GM12878 (cell line): ENCODE data around the gene KRTAP26-1. TPM values are rescaled to one million over a fixed set of nuclear protein-coding genes. Genes with fewer than 3 reads are reported as not detected.

Source experiments
- ATAC-seq: fragments of 200-7000 bp; cut with Tn5 transposase; 3 replicates; pipeline ENCODE4 v1.9.1; 2020; ENCODE audit warnings: mild to moderate bottlenecking, moderate library complexity
- BruUV-seq: library from RNA; stranded (reverse); fragments of 400-500 nt; replicated peaks from 2 replicates; lab custom pipeline; 2021; lab: Mats Ljungman, UMichigan
- CTCF ChIA-PET: fragments of 300-600 bp; sonication (Branson Sonifier 250); formaldehyde crosslinking; extraction: SDS; loops from one replicate; lab custom pipeline; 2021; ENCODE audit warnings: inconsistent platforms; lab: Yijun Ruan, JAX
- POLR2A ChIA-PET: fragments of 350-600 bp; formaldehyde crosslinking; extraction: SDS; loops from one replicate; lab custom pipeline; 2021; ENCODE audit warnings: inconsistent platforms; lab: Charles Lee
- RAD21 ChIA-PET: fragments of 300-600 bp; sonication (Branson Sonifier 250); formaldehyde crosslinking; loops from one replicate; lab custom pipeline; 2023; ENCODE audit warnings: antibody characterized with exemption; ENCODE audit not compliant: unreplicated experiment; lab: Charles Lee
- SMC1A ChIA-PET: fragments of 300-600 bp; sonication (Branson Sonifier 250); formaldehyde crosslinking; loops from one replicate; lab custom pipeline; 2023; ENCODE audit not compliant: unreplicated experiment, uncharacterized antibody; lab: Charles Lee
- DNase-seq: peaks from one replicate; pipeline ENCODE4 v3.0.0-alpha.2; 2011; ENCODE audit warnings: low read depth, low spot score
- FAIRE-seq: peaks from 3 replicates; lab custom pipeline; 2011; peaks lifted over from hg19 to GRCh38; lab: Jason Lieb, UNC
- H2AFZ ChIP-seq: 2 replicates; pipeline ENCODE4 v1.6.0; 2011; ENCODE audit warnings: low read depth, low read length, control low read depth; ENCODE audit not compliant: control insufficient read depth
- H3K27ac ChIP-seq: 2 replicates; pipeline ENCODE4 v1.5.1; 2011; ENCODE audit warnings: control low read depth; ENCODE audit not compliant: control insufficient read depth, insufficient read depth
- H3K27me3 ChIP-seq, 2 experiments: replicated peaks in 1 of 2; 2 replicates each; pipeline versions ENCODE4 v1.6.0 to v1.6.1; 2011; ENCODE audit warnings: low read length in 1 of 2; ENCODE audit not compliant: control insufficient read depth in 2 of 2, insufficient read depth in 2 of 2
- H3K36me3 ChIP-seq, 2 experiments: 2 replicates each; pipeline ENCODE4 v1.5.1; 2011; ENCODE audit warnings: low read length in 1 of 2; ENCODE audit not compliant: control insufficient read depth in 2 of 2, insufficient read depth in 2 of 2
- H3K4me1 ChIP-seq: 2 replicates; pipeline ENCODE4 v1.6.1; 2011; ENCODE audit warnings: mild to moderate bottlenecking, low read length, moderate library complexity, mixed read lengths; ENCODE audit not compliant: control insufficient read depth, insufficient read depth
- H3K4me2 ChIP-seq: 2 replicates; pipeline ENCODE4 v1.6.0; 2011; ENCODE audit warnings: control low read depth; ENCODE audit not compliant: control insufficient read depth, insufficient read depth
- H3K4me3 ChIP-seq: fragments of 200-600 bp; sonication (generic); 2 replicates; pipeline ENCODE4 v1.5.1; 2016
- H3K79me2 ChIP-seq: 2 replicates; pipeline ENCODE4 v1.6.0; 2011; ENCODE audit warnings: low read length; ENCODE audit not compliant: control insufficient read depth, insufficient read depth
- H3K9ac ChIP-seq: 2 replicates; pipeline ENCODE4 v1.8.0; 2011; ENCODE audit warnings: low read length, control low read depth, mixed read lengths; ENCODE audit not compliant: control insufficient read depth, insufficient read depth
- H3K9me3 ChIP-seq: replicated peaks from 3 replicates; pipeline ENCODE4 v1.5.1; 2011; ENCODE audit warnings: mild to moderate bottlenecking, low read length; ENCODE audit not compliant: control insufficient read depth, insufficient read depth
- H4K20me1 ChIP-seq: 2 replicates; pipeline ENCODE4 v1.6.0; 2011; ENCODE audit not compliant: control insufficient read depth, insufficient read depth
- ATF7 ChIP-seq: fragments of 450-650 bp; IDR thresholded peaks from 2 replicates; pipeline ENCODE4 v1.6.1; 2016; ENCODE audit warnings: low read depth, mild to moderate bottlenecking
- BMI1 ChIP-seq: fragments of 450-650 bp; IDR thresholded peaks from 2 replicates; pipeline ENCODE4 v1.6.1; 2016; ENCODE audit warnings: mild to moderate bottlenecking, moderate library complexity, borderline replicate concordance
- ESRRA ChIP-seq: IDR thresholded peaks from 2 replicates; pipeline ENCODE4 v1.6.1; 2012; ENCODE audit warnings: mild to moderate bottlenecking, low read length, improper control_type of control experiment
- KAT2A ChIP-seq: conservative IDR thresholded peaks from 2 replicates; pipeline ENCODE4 v1.6.1; 2011; ENCODE audit warnings: low read depth, low read length; ENCODE audit not compliant: control insufficient read depth
- MYB ChIP-seq: fragments of 150-350 bp; IDR thresholded peaks from 2 replicates; pipeline ENCODE4 v1.6.1; 2014; ENCODE audit warnings: mild to moderate bottlenecking, low read depth, low read length, borderline replicate concordance
- NFXL1 ChIP-seq: fragments of 450-650 bp; IDR thresholded peaks from 2 replicates; pipeline ENCODE4 v1.6.1; 2017; ENCODE audit warnings: antibody characterized with exemption, mild to moderate bottlenecking, borderline replicate concordance
- POLR2A ChIP-seq: IDR thresholded peaks from 2 replicates; pipeline ENCODE4 v1.6.1; 2011; ENCODE audit warnings: low read depth, mild to moderate bottlenecking, low read length
- POU2F2 ChIP-seq: IDR thresholded peaks from 3 replicates; pipeline ENCODE4 v1.6.1; 2011; ENCODE audit warnings: low read depth, mild to moderate bottlenecking, low read length, borderline replicate concordance
- SMARCA5 ChIP-seq: fragments of 450-650 bp; IDR thresholded peaks from 2 replicates; pipeline ENCODE4 v1.6.1; 2017; ENCODE audit warnings: mild to moderate bottlenecking
- SMC3 ChIP-seq: IDR thresholded peaks from 2 replicates; pipeline ENCODE4 v1.6.1; 2011; ENCODE audit warnings: low read length, improper control_type of control experiment, borderline replicate concordance
- SP1 ChIP-seq: IDR thresholded peaks from one replicate; pipeline ENCODE4 v1.6.1; 2011; ENCODE audit warnings: low read depth, low read length
- SPI1 ChIP-seq: IDR thresholded peaks from 2 replicates; pipeline ENCODE4 v1.6.1; 2011; ENCODE audit warnings: low read depth, mild to moderate bottlenecking, low read length, moderate library complexity, borderline replicate concordance; ENCODE audit not compliant: insufficient read depth
- SREBF2 ChIP-seq: IDR thresholded peaks from 2 replicates; pipeline ENCODE4 v1.6.1; 2012; ENCODE audit warnings: mild to moderate bottlenecking, low read length
- TCF12 ChIP-seq: IDR thresholded peaks from 2 replicates; pipeline ENCODE4 v1.6.1; 2011; ENCODE audit warnings: low read depth, mild to moderate bottlenecking, low read length
- TCF3 ChIP-seq: IDR thresholded peaks from 2 replicates; pipeline ENCODE4 v1.6.1; 2012; ENCODE audit warnings: low read depth, mild to moderate bottlenecking, low read length, borderline replicate concordance; ENCODE audit not compliant: insufficient read depth
- WGBS: methylation state at CpG from one replicate; pipeline ENCODE4 v1.1.6; 2016; ENCODE audit warnings: low lambda C conversion rate; ENCODE audit not compliant: insufficient replicate concordance, insufficient coverage; ENCODE audit errors: missing lambda C conversion rate; 5-methylcytosine and 5-hydroxymethylcytosine counted together
- in situ Hi-C: fragments of 300-500 bp; cut with MboI; formaldehyde crosslinking; loops from 9 replicates; pipeline ENCODE4 v1.14.3; 2018; ENCODE audit warnings: mixed read lengths
- intact Hi-C: fragments of 100-400 bp; cut with micrococcal nuclease; formaldehyde crosslinking; loops from one replicate; pipeline ENCODE4 v1.14.2; 2022; ENCODE audit not compliant: unreplicated experiment
- polyA plus RNA-seq, 11 experiments: library from polyadenylated mRNA; depleted of rRNA in 4 of 11; unstranded in 6 of 11; stranded (reverse) in 5 of 11; fragments of >200 nt; fragmentation: Nextera tagmentation in 4 of 11; fragmentation: Illumina TruSeq in 1 of 11; extraction: Ambion mirVana in 4 of 11; extraction: Trizol in 1 of 11; gene quantifications; 1 replicate in 1 of 11; 2 replicates in 10 of 11; pipeline versions ENCODE4 v1.2.1 to v1.2.3, GENCODE V29; 2011 to 2016; ENCODE audit warnings: inconsistent platforms in 2 of 11, missing spikeins in 2 of 11, low read depth in 1 of 11
- total RNA-seq, 4 experiments: library from RNA; depleted of rRNA in 3 of 4; stranded (reverse); fragments of >200 nt in 3 of 4; fragmentation: Illumina TruSeq in 1 of 4; extraction: Trizol in 1 of 4; gene quantifications; 2 replicates each; pipeline versions ENCODE4 v1.2.1 to v1.2.3, GENCODE V29; 2013 to 2021
- TF ChIP-seq, protein P1 (sequence below): fragments of 450-650 bp; IDR thresholded peaks from 2 replicates; pipeline ENCODE4 v1.6.1; 2017; ENCODE audit warnings: mild to moderate bottlenecking, moderate library complexity
- TF ChIP-seq, protein P2 (sequence below): fragments of 450-650 bp; IDR thresholded peaks from 2 replicates; pipeline ENCODE4 v1.6.1; 2018; ENCODE audit warnings: borderline replicate concordance, mild to moderate bottlenecking; ENCODE audit not compliant: partially characterized antibody
- TF ChIP-seq, protein P3 (sequence below): IDR thresholded peaks from 2 replicates; pipeline ENCODE4 v1.6.1; 2011; ENCODE audit warnings: mild to moderate bottlenecking, low read depth, low read length, moderate library complexity; ENCODE audit not compliant: insufficient replicate concordance

The KRTAP26-1 gene
- total and polyA plus RNA-seq, 10 of the 15 experiments (the other 5 are each of a cell fraction or from before 2014, with no cell fraction given), result not detected

DNA sequence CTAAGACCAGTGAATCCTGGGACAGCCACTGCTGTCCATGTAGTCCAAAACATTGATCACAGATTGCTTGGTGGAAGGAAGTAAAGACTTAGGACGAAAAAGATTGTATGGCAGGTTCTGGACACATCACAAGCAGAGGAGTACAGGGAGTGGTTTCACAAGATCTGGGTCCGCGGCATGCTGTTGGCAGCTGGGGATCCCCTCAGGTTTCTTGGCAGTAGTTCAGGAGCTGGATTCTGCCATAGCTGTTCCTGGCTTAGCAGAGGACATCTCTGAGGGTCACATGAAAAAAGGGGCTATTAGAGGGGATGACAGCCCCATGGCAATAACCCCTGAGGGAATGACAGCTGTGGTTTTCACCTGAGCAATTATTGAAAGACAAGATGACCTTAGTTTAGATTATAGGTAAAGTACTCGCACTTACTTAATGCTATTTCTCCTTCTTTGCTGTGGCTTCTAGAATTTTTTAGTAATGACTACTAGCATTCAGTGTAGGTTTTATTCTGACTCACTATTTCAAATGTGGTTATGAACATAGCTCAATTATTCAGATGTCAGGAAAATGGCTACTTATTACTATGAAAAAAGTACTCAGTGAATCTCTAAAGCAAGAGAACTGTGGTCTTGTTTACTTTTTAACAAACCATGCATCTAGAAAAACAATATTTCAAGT is 9.2 kb upstream of the KRTAP26-1 start:
- Histone ChIP-seq H3K79me2 (no peaks in the 10 kb centered on the region), H3K27me3 (no peaks in the 10 kb centered on the region), H3K9ac (no peak overlapping the region), H3K4me3 (no peak overlapping the region), H3K36me3 (no peaks in the 10 kb centered on the region), H3K4me2 (no peak overlapping the region), H3K4me1 (no peaks in the 10 kb centered on the region), H3K9me3 (no peaks in the 10 kb centered on the region), H3K27ac (no peak overlapping the region), H2AFZ (no peak overlapping the region), H4K20me1 (no peaks in the 10 kb centered on the region)
- DNase-seq (no peak), FAIRE-seq (no peak), ATAC-seq (no peak)
- POLR2A ChIA-PET, result no interaction called here
- SMC1A ChIA-PET, result no interaction called here
- RAD21 ChIA-PET, result no interaction called here
- intact Hi-C loops, result no loop called here
- no TSS peak for BruUV-seq
- 35% methylated on average over 4 of the region's 4 CpGs for WGBS
- CTCF ChIA-PET, result no interaction called here
- in situ Hi-C loops, result no loop called here
- TF ChIP-seq ESRRA (no peak), TCF12 (no peak), POU2F2 (no peak), ATF7 (no peak), SMARCA5 (no peak), BMI1 (no peak), NFXL1 (no peak), SREBF2 (no peak), MYB (no peak), POLR2A (no peak), TCF3 (no peak), SMC3 (no peak), SPI1 (no peak), KAT2A (no peak), SP1 (no peak)
- TF ChIP-seq, protein P1, sequence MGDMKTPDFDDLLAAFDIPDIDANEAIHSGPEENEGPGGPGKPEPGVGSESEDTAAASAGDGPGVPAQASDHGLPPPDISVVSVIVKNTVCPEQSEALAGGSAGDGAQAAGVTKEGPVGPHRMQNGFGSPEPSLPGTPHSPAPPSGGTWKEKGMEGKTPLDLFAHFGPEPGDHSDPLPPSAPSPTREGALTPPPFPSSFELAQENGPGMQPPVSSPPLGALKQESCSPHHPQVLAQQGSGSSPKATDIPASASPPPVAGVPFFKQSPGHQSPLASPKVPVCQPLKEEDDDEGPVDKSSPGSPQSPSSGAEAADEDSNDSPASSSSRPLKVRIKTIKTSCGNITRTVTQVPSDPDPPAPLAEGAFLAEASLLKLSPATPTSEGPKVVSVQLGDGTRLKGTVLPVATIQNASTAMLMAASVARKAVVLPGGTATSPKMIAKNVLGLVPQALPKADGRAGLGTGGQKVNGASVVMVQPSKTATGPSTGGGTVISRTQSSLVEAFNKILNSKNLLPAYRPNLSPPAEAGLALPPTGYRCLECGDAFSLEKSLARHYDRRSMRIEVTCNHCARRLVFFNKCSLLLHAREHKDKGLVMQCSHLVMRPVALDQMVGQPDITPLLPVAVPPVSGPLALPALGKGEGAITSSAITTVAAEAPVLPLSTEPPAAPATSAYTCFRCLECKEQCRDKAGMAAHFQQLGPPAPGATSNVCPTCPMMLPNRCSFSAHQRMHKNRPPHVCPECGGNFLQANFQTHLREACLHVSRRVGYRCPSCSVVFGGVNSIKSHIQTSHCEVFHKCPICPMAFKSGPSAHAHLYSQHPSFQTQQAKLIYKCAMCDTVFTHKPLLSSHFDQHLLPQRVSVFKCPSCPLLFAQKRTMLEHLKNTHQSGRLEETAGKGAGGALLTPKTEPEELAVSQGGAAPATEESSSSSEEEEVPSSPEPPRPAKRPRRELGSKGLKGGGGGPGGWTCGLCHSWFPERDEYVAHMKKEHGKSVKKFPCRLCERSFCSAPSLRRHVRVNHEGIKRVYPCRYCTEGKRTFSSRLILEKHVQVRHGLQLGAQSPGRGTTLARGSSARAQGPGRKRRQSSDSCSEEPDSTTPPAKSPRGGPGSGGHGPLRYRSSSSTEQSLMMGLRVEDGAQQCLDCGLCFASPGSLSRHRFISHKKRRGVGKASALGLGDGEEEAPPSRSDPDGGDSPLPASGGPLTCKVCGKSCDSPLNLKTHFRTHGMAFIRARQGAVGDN, result no peak
- TF ChIP-seq, protein P2, sequence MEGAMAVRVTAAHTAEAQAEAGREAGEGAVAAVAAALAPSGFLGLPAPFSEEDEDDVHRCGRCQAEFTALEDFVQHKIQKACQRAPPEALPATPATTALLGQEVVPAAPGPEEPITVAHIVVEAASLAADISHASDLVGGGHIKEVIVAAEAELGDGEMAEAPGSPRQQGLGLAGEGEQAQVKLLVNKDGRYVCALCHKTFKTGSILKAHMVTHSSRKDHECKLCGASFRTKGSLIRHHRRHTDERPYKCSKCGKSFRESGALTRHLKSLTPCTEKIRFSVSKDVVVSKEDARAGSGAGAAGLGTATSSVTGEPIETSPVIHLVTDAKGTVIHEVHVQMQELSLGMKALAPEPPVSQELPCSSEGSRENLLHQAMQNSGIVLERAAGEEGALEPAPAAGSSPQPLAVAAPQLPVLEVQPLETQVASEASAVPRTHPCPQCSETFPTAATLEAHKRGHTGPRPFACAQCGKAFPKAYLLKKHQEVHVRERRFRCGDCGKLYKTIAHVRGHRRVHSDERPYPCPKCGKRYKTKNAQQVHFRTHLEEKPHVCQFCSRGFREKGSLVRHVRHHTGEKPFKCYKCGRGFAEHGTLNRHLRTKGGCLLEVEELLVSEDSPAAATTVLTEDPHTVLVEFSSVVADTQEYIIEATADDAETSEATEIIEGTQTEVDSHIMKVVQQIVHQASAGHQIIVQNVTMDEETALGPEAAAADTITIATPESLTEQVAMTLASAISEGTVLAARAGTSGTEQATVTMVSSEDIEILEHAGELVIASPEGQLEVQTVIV, result no peak
- TF ChIP-seq, protein P3, sequence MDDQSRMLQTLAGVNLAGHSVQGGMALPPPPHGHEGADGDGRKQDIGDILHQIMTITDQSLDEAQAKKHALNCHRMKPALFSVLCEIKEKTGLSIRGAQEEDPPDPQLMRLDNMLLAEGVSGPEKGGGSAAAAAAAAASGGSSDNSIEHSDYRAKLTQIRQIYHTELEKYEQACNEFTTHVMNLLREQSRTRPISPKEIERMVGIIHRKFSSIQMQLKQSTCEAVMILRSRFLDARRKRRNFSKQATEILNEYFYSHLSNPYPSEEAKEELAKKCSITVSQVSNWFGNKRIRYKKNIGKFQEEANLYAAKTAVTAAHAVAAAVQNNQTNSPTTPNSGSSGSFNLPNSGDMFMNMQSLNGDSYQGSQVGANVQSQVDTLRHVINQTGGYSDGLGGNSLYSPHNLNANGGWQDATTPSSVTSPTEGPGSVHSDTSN, result no peak
